Upper lobe of right lung (tissue), 1 donor: ENCODE measurements around the gene MCRIP1. TPM values are rescaled to one million over a fixed set of nuclear protein-coding genes. Genes with fewer than 3 reads are reported as not detected.

Experiments used
- ATAC-seq: fragments of 200-7000 bp; cut with Tn5 transposase; one replicate; pipeline ENCODE4 v1.9.1; 2020; ENCODE audit warnings: mild to moderate bottlenecking, moderate library complexity
- DNase-seq: peaks from one replicate; pipeline ENCODE4 v3.0.0-alpha.2; 2020
- H3K27ac ChIP-seq: fragments of 200-600 bp; one replicate; pipeline ENCODE4 v1.8.0; 2022
- H3K27me3 ChIP-seq: fragments of 200-600 bp; one replicate; pipeline ENCODE4 v1.8.0; 2022; ENCODE audit warnings: mild to moderate bottlenecking
- H3K36me3 ChIP-seq: fragments of 200-600 bp; one replicate; pipeline ENCODE4 v1.8.0; 2022
- H3K4me1 ChIP-seq: fragments of 200-600 bp; one replicate; pipeline ENCODE4 v1.8.0; 2022
- H3K4me3 ChIP-seq: fragments of 200-600 bp; one replicate; pipeline ENCODE4 v1.8.0; 2022; ENCODE audit warnings: mild to moderate bottlenecking
- H3K9me3 ChIP-seq: fragments of 200-600 bp; one replicate; pipeline ENCODE4 v1.8.0; 2022
- CTCF ChIP-seq: fragments of 200-600 bp; IDR thresholded peaks from one replicate; pipeline ENCODE4 v1.8.0; 2022; ENCODE audit warnings: antibody characterized with exemption
- intact Hi-C: fragments of 100-400 bp; cut with DNase I; formaldehyde crosslinking; loops from one replicate; pipeline ENCODE4 v1.11.0; 2022
- total RNA-seq: library from RNA; stranded (reverse); fragmentation: NEBNext Ultra II Directional; extraction: Animal tissue kit (Norgen Biotek cat#: 25700); gene quantifications from one replicate; pipeline ENCODE4 v1.2.1, GENCODE V29; 2021
- donor health status: DM: no; HTN: yes; CAD: no; lungs with severe emphysema.

MCRIP1 gene
- total RNA-seq, 1 donor from 2014 or later = 72.8 TPM

- intact Hi-C loops = no loop called here
- peaks cover 21% of the 10 kb centered on the region for H3K36me3 ChIP-seq
- peaks cover 2% of the 10 kb centered on the region for H3K4me1 ChIP-seq
- no peaks in the 10 kb centered on the region for H3K9me3 ChIP-seq
- DNase-seq (no peak), ATAC-seq (no peak)
- no peak overlapping the region for H3K4me3 ChIP-seq
- no peak for TF ChIP-seq CTCF
- H3K27me3 ChIP-seq = no peaks in the 10 kb centered on the region
- H3K27ac ChIP-seq = no peak overlapping the region
Observed at GRCh38 chr17:81839301-81839700, 6.2 kb upstream of the MCRIP1 start.

- ATAC-seq (no peak), DNase-seq (no peak)
- H3K4me3 ChIP-seq = no peak overlapping the region
- no peak overlapping the region for H3K27ac ChIP-seq
- no peak for TF ChIP-seq CTCF
- H3K27me3 ChIP-seq = no peaks in the 10 kb centered on the region
- intact Hi-C loops = no loop called here
- H3K9me3 ChIP-seq = no peaks in the 10 kb centered on the region
- peaks cover 16% of the 10 kb centered on the region for H3K36me3 ChIP-seq
- H3K4me1 ChIP-seq = peaks cover 7% of the 10 kb centered on the region
Observed at GRCh38 chr17:81838753-81839255, 5.7 kb upstream of the MCRIP1 start.

- no peak for DNase-seq
- TF ChIP-seq CTCF = no peak
Observed at GRCh38 chr17:81837641-81838040, 4.5 kb upstream of the MCRIP1 start.

GRCh38 chr17:81834831-81835267 is 1.8 kb upstream of the MCRIP1 start, which contains the start of gene PPP1R27:
Gene PPP1R27, minus strand, starts transcription at chr17:81835050. Its CDS starts 97 bp downstream, at chr17:81834953.
- Histone ChIP-seq H3K4me3 (peak within 1 kb of the TSS; percentile 78), H3K27ac (peak within 1 kb of the TSS; percentile 92), H3K36me3 (no peaks in the 10 kb centered on the region), H3K4me1 (peaks cover 22% of the 10 kb centered on the region), H3K9me3 (no peaks in the 10 kb centered on the region), H3K27me3 (no peaks in the 10 kb centered on the region)
- TF ChIP-seq CTCF = no peak
- no peak for ATAC-seq
- intact Hi-C loops = no loop called here
- DNase-seq = no peak

More at GRCh38 chr17:81837641-81838040, 4.5 kb upstream of the MCRIP1 start:
- Histone ChIP-seq H3K27me3 (no peaks in the 10 kb centered on the region), H3K4me3 (no peak overlapping the region), H3K36me3 (peaks cover 4% of the 10 kb centered on the region), H3K4me1 (peaks cover 10% of the 10 kb centered on the region), H3K27ac (no peak overlapping the region), H3K9me3 (no peaks in the 10 kb centered on the region)
- intact Hi-C loops = no loop called here
- ATAC-seq = no peak

- Histone ChIP-seq H3K27me3 (no peaks in the 10 kb centered on the region), H3K4me3 (peak overlapping the region; percentile 78), H3K9me3 (no peaks in the 10 kb centered on the region), H3K4me1 (peaks cover 22% of the 10 kb centered on the region), H3K36me3 (no peaks in the 10 kb centered on the region), H3K27ac (peak overlapping the region; percentile 92)
- ATAC-seq (no peak), DNase-seq (no peak)
- TF ChIP-seq CTCF = no peak
- intact Hi-C loops = no loop called here
Observed at GRCh38 chr17:81833921-81834830, 1.1 kb upstream of the MCRIP1 start.
